Fibroblast of villous mesenchyme (primary cell): ENCODE results near the gene MCF2L. TPM values are rescaled to one million over a fixed set of nuclear protein-coding genes. Genes with fewer than 3 reads are reported as not detected.

Experiments
- DNase-seq: peaks from one replicate; pipeline ENCODE4 v3.0.0-alpha.2; 2010; ENCODE audit warnings: low read depth
- H3K4me3 ChIP-seq: 2 replicates; pipeline ENCODE4 v1.5.1; 2011; ENCODE audit warnings: low read depth, mild to moderate bottlenecking, low read length
- total RNA-seq: library from RNA; depleted of rRNA; stranded (reverse); fragments of >200 nt; gene quantifications from 2 replicates; pipeline ENCODE4 v1.2.3, GENCODE V29; 2012
- TF ChIP-seq, protein P1 (sequence below): IDR thresholded peaks from 2 replicates; pipeline ENCODE4 v1.5.1; 2012; ENCODE audit warnings: low read depth, mild to moderate bottlenecking, low read length; ENCODE audit not compliant: insufficient read depth

MCF2L gene
- total RNA-seq, 1 donor, result under 0.01 TPM

DNA sequence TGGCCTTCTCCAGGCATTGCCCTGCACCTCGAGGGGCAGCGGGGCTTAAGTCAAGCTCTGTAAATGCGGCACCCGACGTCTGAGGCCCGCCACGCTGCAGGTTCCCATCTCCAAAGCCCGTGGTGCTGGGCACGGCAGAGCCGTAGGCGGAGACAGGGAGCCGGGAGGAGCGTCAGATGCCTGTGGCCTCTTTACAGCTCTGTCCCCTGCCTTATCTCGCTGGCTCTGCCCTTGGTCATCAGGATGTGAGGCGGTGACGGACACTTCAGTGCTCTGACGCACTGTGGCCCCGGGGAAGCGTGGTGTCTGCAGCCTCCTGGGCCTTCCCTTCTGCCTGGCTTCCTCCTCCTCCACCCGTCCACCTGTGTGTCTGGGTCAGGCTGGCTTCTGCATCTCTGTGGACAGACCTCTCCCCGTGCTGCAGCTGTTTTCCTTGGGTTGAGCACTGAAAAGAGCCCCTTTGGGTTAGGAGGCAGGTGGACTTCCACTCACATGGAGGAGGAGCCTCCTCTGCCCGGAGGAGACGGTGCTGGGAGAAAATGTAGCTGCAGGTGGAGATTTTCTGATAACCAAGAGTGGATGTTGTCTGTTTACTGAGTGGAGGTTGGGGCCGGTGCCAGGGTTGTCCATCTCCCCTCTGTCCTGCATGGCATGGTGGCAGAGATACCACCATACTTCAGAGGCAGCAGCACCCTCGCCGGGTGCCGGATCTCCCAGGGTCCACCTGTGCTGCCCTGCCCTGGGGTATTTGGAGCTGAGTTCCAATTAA, 14.6 kb downstream of the MCF2L start:
- no peak overlapping the region for H3K4me3 ChIP-seq
- TF ChIP-seq, protein P1, sequence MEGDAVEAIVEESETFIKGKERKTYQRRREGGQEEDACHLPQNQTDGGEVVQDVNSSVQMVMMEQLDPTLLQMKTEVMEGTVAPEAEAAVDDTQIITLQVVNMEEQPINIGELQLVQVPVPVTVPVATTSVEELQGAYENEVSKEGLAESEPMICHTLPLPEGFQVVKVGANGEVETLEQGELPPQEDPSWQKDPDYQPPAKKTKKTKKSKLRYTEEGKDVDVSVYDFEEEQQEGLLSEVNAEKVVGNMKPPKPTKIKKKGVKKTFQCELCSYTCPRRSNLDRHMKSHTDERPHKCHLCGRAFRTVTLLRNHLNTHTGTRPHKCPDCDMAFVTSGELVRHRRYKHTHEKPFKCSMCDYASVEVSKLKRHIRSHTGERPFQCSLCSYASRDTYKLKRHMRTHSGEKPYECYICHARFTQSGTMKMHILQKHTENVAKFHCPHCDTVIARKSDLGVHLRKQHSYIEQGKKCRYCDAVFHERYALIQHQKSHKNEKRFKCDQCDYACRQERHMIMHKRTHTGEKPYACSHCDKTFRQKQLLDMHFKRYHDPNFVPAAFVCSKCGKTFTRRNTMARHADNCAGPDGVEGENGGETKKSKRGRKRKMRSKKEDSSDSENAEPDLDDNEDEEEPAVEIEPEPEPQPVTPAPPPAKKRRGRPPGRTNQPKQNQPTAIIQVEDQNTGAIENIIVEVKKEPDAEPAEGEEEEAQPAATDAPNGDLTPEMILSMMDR, result no peak
- no peak for DNase-seq

DNA sequence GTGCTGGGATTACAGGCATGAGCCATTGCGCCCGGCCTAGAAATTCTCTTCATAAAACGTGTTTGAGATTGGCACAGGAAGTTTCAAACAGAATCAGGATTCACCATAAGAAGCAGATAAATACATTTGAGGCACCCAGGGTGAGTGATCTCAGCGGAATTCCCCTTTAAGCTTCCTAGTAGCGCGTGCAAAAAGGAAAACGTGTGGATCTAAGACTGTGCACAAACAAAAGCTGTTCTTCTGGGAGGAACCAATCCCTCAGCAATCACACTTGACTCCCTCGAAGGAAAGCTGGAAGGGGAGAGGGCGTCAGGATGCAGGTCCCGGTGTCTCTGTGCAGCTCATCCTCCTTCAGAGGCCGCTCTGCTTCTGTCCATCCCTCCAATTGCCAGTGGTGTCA, 15.5 kb downstream of the MCF2L start:
- no peak overlapping the region for H3K4me3 ChIP-seq
- DNase-seq, result no peak
- TF ChIP-seq, protein P1, result no peak

DNA sequence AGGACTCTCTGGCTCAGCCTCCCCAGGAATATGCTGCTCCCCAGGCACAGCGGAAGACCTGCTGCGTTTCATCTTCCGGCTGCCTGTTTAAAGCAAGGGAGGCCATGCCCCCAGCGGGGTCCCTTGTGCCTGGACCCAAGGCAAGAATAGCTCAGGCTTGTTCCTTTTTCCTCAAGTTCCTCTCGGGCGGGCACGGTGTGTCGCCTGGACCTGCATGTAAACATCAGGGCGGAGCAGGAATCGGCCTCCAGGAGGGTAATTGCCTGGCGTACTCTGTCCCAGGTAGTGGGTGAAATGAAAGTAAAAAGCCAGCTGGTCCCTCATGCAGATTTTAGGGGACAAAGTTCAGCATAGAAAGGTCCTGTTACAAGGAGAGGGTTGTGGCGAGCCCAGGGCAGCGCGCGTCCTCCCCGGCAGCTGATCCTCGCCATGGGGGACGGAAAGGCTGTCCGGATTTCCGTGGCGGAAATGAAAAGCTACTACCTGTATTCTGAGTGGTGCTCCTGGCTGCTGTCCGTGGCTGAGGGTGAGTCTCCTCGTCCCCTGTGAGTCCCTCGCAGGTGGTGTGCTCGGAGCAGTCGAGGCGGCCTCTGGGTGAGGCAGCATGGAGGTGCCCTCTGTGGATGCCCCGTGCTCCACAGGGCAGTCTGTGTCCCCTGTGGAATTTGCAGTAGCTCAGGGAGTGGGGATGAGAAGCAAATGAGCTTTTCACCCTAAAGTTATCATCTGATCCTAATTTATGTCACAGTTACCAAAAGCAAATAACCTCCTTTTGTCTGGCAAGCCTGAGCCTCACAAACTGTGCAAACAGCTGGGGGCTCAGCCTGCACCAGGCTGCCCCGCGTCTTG, 16.2 kb downstream of the MCF2L start:
- TF ChIP-seq, protein P1, result no peak

DNA sequence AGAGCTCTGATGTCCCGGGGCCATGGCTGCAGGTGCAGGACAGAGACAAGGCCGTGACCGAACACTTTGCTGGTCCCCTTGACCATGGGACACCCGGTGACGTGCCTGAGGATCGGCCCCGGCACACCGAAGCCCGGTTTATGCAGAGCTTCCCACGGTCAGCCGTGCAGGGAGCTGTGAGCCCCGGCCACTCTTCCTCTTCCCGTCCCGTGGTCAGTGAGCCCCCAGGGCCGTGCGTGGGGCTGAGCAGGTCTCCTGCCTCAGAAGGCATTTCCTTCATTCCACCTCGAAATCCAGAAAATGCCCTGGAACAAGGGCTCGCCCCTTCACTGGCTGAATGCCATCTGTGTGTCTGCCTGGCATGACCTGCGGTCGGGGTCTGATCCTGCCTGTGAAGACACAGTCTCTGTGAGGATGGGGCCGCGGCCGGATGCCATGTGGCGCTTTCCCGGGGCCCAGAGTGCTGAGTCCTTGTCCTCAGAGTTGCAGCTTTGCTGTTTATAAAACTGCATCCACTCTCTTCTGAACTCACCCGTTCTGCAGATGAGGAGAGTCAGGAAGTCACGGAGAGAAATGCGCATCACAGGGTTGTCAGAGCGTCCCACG, 16.9 kb downstream of the MCF2L start:
- DNase-seq, result no peak
- TF ChIP-seq, protein P1, result no peak

More for the DNA sequence above, 16.2 kb downstream of the MCF2L start:
- no peak overlapping the region for H3K4me3 ChIP-seq
- no peak for DNase-seq

DNA sequence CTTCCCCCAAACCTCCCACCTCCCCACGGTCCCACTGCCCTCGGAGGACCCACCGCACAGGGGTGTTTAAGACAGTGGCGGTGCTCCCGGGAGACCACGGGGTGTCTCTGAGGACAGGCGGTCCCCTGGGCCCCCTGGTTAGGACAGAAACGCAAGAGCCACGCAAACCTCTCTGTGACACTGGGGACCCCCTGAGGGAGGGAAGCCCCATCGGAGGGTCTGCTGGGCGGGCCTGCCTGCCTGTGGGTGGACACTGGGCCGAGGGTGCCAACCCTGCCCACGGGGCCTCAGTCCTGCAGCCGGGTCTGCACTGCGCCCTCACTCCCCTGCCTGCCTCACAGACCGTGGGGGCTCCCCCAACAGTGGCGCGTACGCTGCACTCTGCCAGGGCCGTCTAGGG, 17.5 kb downstream of the MCF2L start:
- TF ChIP-seq, protein P1, result no peak
- DNase-seq, result no peak
- H3K4me3 ChIP-seq, result no peak overlapping the region

More for the DNA sequence above, 16.9 kb downstream of the MCF2L start:
- H3K4me3 ChIP-seq, result no peak overlapping the region

DNA sequence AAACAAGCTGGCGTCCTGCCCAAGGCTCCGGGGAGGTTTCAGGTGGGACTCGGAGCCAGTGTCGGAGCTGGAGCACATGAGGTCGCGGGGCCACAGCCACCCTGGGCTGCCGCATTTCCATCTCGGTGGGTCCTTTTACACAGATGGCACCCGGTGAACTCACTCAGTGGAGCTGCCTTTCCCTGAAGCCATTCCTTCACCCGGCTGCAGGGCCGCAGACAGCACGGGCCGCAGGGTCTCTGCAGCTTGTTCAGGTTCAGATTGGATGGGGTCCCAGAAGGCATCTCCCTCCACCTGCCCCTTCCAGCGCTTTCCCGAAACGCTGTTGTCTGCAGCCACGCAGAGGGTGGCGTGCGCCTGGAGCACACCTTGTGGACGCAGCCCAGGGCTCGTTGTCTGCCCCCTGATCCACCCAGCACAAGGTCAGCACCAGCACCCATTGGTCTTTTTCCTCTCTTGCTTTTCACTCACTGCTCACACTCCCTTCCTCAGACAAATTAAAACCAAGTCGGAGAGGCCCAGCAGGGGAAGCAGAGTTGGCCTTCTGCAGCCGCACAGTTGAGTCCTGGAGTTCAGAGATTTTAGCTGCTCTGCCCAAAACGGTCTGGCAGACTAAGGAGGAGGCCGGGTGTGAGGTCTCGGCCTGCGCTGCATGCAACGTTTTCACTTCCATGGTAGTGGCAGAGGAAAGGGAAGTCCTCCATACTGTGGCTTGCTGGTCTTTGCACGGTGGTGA, 18.1 kb downstream of the MCF2L start:
- TF ChIP-seq, protein P1, result no peak
- DNase-seq, result no peak
- no peak overlapping the region for H3K4me3 ChIP-seq
